ENCODE data around the gene EDN1.
A peak's percentile ranks its signal among the peaks of the same experiment; 100 is the strongest.

EDN1 gene

GRCh38 chr6:12291071-12291838 lies 1.1 kb downstream of the EDN1 start:
- POLR2A ChIA-PET = no interaction called here
- TF ChIP-seq, protein P1, sequence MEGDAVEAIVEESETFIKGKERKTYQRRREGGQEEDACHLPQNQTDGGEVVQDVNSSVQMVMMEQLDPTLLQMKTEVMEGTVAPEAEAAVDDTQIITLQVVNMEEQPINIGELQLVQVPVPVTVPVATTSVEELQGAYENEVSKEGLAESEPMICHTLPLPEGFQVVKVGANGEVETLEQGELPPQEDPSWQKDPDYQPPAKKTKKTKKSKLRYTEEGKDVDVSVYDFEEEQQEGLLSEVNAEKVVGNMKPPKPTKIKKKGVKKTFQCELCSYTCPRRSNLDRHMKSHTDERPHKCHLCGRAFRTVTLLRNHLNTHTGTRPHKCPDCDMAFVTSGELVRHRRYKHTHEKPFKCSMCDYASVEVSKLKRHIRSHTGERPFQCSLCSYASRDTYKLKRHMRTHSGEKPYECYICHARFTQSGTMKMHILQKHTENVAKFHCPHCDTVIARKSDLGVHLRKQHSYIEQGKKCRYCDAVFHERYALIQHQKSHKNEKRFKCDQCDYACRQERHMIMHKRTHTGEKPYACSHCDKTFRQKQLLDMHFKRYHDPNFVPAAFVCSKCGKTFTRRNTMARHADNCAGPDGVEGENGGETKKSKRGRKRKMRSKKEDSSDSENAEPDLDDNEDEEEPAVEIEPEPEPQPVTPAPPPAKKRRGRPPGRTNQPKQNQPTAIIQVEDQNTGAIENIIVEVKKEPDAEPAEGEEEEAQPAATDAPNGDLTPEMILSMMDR (IDR thresholded peaks at IDR 0.05; ENCODE audit: control extremely low read depth, extremely low read depth, low read depth, missing control alignments) = no peak
- CTCF ChIA-PET = interaction anchor here (0.7 to 6.7 kb wide), 33 partner anchors 10 to 709 kb away, joined by 3 to 126 read pairs (median 6); no protein-coding TSS in a partner anchor
- DNase-seq (ENCODE audit: extremely low spot score) = peak; percentile 26

GRCh38 chr6:12291839-12292604 lies 1.9 kb downstream of the EDN1 start:
- POLR2A ChIA-PET = no interaction called here
- TF ChIP-seq, protein P1 (IDR thresholded peaks at IDR 0.05; ENCODE audit: control extremely low read depth, extremely low read depth, low read depth, missing control alignments) = peak; percentile 34
- peak; percentile 54 for DNase-seq (ENCODE audit: extremely low spot score)
- CTCF ChIA-PET = interaction anchor here (0.6 to 6.7 kb wide), 17 partner anchors 9 to 706 kb away, joined by 3 to 126 read pairs (median 6); no protein-coding TSS in a partner anchor

- TF ChIP-seq, protein P1 (IDR thresholded peaks at IDR 0.05; ENCODE audit: control extremely low read depth, extremely low read depth, low read depth, missing control alignments) = no peak
- ChIA-PET POLR2A (no interaction called here), CTCF (interaction anchor here (0.9 to 6.7 kb wide), 4 partner anchors 8 to 312 kb away, joined by 3 to 126 read pairs (median 42); no protein-coding TSS in a partner anchor)
- DNase-seq (ENCODE audit: extremely low spot score) = no peak
Observed at GRCh38 chr6:12293235-12293930, 3.2 kb downstream of the EDN1 start.

GRCh38 chr6:12293931-12294807 lies 4.0 kb downstream of the EDN1 start:
- TF ChIP-seq, protein P1 (IDR thresholded peaks at IDR 0.05; ENCODE audit: control extremely low read depth, extremely low read depth, low read depth, missing control alignments) = no peak
- ChIA-PET POLR2A (no interaction called here), CTCF (interaction anchor here (1.5 to 6.7 kb wide), 2 partner anchors 36 to 312 kb away, joined by 3 to 126 read pairs; no protein-coding TSS in a partner anchor)
- no peak for DNase-seq (ENCODE audit: extremely low spot score)

- POLR2A ChIA-PET = interaction anchor here (0.6 kb wide), 1 partner anchor 302 kb away, joined by 7 read pairs; no protein-coding TSS in a partner anchor
- TF ChIP-seq, protein P1 (IDR thresholded peaks at IDR 0.05; ENCODE audit: control extremely low read depth, extremely low read depth, low read depth, missing control alignments) = no peak
- CTCF ChIA-PET = interaction anchor here (1.5 to 6.7 kb wide), 2 partner anchors 35 to 311 kb away, joined by 3 to 126 read pairs; no protein-coding TSS in a partner anchor
- DNase-seq (ENCODE audit: extremely low spot score) = no peak
Observed at GRCh38 chr6:12294851-12295536, 4.8 kb downstream of the EDN1 start.
